Testis (tissue), 3 donors: ENCODE measurements around the gene FRAS1. TPM values are rescaled to one million over a fixed set of nuclear protein-coding genes. Genes with fewer than 3 reads are reported as not detected.

Source experiments
- DNase-seq: peaks from one replicate; pipeline ENCODE4 v3.0.0-alpha.2; 2019
- H3K27ac ChIP-seq, 2 donors: fragments of 200-600 bp; sonication (generic); one replicate each; pipeline ENCODE4 v1.5.1; 2019
- H3K27me3 ChIP-seq: fragments of 200-600 bp; sonication (generic); one replicate; pipeline ENCODE4 v1.5.1; 2019
- H3K36me3 ChIP-seq: fragments of 200-600 bp; sonication (generic); one replicate; pipeline ENCODE4 v1.5.1; 2017; ENCODE audit warnings: low read depth; ENCODE audit errors: missing control alignments
- H3K4me1 ChIP-seq: fragments of 200-600 bp; sonication (generic); one replicate; pipeline ENCODE4 v1.5.1; 2019
- H3K4me3 ChIP-seq, 2 donors: fragments of 200-600 bp; sonication (generic); one replicate each; pipeline ENCODE4 v1.5.1; 2017 to 2019
- H3K9me3 ChIP-seq: fragments of 200-600 bp; sonication (generic); one replicate; pipeline ENCODE4 v1.5.1; 2017
- POLR2A ChIP-seq: fragments of 450-650 bp; IDR thresholded peaks from one replicate; pipeline ENCODE4 v1.6.1; 2017; ENCODE audit warnings: antibody characterized with exemption, mild to moderate bottlenecking, moderate library complexity
- WGBS, 2 donors: methylation state at CpG; one replicate each; pipeline ENCODE4 v1.1.5; 2018; 5-methylcytosine and 5-hydroxymethylcytosine counted together
- intact Hi-C: fragments of 100-400 bp; cut with DNase I; formaldehyde crosslinking; loops from one replicate; pipeline ENCODE4 v1.15.1; 2023; ENCODE audit warnings: low total_unique reads
- polyA plus RNA-seq: library from polyadenylated mRNA; stranded (reverse); fragments of 350-450 nt; fragmentation: Illumina TruSeq; extraction: RNeasy Lipid Tissue Mini Kit (QIAGEN cat#74804); gene quantifications from one replicate; pipeline ENCODE4 v1.2.3, GENCODE V29; 2014; ENCODE audit warnings: low read depth, low replicate concordance; ENCODE audit not compliant: insufficient read depth
- total RNA-seq, 2 donors: library from RNA; depleted of rRNA; stranded (reverse); fragments of >200 nt; gene quantifications; one replicate each; pipeline ENCODE4 v1.2.3, GENCODE V29; 2016
- TF ChIP-seq, protein P1 (sequence below), 3 experiments: fragments of 450-650 bp in 2 of 3; fragments of 200-600 bp in 1 of 3; sonication (generic) in 1 of 3; IDR thresholded peaks; one replicate each; pipeline ENCODE4 v1.5.1; 2016 to 2019; ENCODE audit warnings: antibody characterized with exemption in 3 of 3, mild to moderate bottlenecking in 2 of 3, moderate library complexity in 1 of 3

Gene FRAS1
- total and polyA plus RNA-seq, 3 donors from 2014 or later, result 2.2 to 3.7 (median 3.5) TPM

DNA sequence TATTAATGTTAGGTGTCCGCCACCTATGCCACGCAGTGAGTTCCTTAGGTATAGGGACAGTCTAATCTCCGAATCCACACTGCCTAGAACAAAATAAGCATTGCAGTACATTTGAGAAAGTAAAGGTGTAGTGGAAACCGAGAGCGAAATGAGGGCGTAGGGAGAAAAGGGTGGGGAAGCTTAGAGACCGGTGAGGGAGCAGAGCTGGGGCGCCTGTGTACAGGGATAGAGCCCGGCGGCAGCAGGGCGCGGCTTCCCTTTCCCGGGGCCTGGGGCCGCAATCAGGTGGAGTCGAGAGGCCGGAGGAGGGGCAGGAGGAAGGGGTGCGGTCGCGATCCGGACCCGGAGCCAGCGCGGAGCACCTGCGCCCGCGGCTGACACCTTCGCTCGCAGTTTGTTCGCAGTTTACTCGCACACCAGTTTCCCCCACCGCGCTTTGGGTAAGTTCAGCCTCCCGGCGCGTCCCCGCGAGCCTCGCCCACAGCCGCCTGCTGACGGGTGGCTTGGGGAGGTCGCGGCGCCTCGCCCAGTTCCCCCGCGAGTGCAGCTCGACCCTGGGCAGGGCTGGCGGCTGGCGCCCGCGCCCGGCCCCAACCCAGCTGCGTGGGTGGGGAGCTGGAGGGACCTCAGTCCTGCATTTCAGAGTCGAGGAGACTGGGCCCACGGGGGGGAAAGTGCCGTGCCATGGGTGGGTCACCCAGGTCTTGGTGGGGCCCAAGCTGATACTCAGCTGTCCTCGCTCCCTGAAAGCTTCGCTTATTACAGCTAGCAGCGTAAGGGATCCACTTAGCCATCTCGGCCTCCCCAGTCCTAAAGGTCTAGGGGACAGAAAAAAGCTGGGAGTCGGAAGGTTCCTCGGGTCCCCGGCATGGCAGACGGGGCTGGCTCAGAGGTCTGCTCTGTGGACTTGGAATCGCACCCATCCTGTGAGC, 494.6 kb downstream of the FRAS1 start, which contains the start of gene ANXA3:
TSS of gene ANXA3 (plus strand) at position 351 of the 932 bp plus-strand sequence. CDS start 2,704 bp downstream, outside the sequence.
- intact Hi-C loops, result no loop called here
- no peak for DNase-seq
- Histone ChIP-seq H3K27me3 (no peaks in the 10 kb centered on the region), H3K4me1 (no peaks in the 10 kb centered on the region), H3K9me3 (no peaks in the 10 kb centered on the region), H3K36me3 (no peaks in the 10 kb centered on the region), H3K27ac (no peak within 1 kb of the TSS), H3K4me3 (peak within 1 kb of the TSS; percentile 20 to 63)
- TF ChIP-seq, protein P1, sequence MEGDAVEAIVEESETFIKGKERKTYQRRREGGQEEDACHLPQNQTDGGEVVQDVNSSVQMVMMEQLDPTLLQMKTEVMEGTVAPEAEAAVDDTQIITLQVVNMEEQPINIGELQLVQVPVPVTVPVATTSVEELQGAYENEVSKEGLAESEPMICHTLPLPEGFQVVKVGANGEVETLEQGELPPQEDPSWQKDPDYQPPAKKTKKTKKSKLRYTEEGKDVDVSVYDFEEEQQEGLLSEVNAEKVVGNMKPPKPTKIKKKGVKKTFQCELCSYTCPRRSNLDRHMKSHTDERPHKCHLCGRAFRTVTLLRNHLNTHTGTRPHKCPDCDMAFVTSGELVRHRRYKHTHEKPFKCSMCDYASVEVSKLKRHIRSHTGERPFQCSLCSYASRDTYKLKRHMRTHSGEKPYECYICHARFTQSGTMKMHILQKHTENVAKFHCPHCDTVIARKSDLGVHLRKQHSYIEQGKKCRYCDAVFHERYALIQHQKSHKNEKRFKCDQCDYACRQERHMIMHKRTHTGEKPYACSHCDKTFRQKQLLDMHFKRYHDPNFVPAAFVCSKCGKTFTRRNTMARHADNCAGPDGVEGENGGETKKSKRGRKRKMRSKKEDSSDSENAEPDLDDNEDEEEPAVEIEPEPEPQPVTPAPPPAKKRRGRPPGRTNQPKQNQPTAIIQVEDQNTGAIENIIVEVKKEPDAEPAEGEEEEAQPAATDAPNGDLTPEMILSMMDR (IDR thresholded peaks at IDR 0.05), result no peak
- no peak for TF ChIP-seq POLR2A
- WGBS, 2 donors, result 10 to 15% methylated on average over 40 to 65 of the region's 65 CpGs

DNA sequence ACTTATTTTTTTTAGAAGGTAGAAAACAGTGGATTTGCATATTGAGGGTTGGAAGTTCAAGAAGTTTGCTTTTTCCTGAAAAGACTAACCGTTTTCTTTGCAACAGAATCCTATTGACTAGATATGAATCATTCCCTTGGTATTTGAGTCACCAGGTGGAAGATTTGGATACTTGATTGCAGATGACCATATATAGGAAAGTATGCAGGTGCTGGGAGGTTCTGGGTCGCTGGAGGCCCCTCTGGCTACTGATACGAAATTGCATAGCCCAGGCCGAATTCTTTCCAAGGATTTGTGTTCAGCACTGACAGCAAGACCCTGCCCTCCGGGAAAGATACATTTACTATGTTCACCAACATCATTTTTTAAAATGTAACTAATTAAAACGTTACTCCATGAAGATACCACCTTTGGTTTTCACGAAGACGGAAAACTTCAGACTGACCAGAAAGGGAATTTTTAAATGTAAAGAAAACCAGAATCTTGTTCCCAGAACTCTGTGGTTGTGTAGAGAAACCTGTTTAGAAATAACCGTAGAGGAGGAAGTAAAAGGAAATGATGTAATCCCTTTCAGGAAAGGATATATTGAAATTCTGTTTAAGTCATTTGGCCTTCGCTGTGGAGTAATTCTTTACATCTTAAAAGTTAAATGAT, 495.4 kb downstream of the FRAS1 start:
- WGBS, 2 donors, result 37 to 58% methylated on average over 10 of the region's 10 CpGs
- TF ChIP-seq, protein P1 (IDR thresholded peaks at IDR 0.05), result no peak
- no peak for TF ChIP-seq POLR2A
- intact Hi-C loops, result no loop called here

DNA sequence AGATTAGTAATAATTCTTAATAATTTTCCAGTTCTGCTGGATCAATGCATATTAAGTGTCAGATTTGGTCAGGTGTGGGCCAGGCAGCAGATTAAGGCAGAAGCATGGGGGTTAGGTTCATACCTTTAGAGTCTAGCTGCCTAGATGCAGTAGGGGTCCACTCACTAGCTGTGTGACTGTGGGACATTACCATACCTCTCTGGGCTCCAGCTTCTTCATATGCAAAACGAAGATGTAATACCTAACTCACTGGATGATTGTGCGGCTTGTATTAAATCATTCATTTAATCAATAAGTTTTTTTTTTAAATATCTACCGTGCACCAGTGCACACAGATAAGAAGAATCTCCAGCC, 495.9 kb downstream of the FRAS1 start:
- Histone ChIP-seq H3K4me1 (no peaks in the 10 kb centered on the region), H3K9me3 (no peaks in the 10 kb centered on the region), H3K27me3 (no peaks in the 10 kb centered on the region), H3K27ac (no peak overlapping the region), H3K36me3 (no peaks in the 10 kb centered on the region), H3K4me3 (no peak overlapping the region)
- TF ChIP-seq, protein P1 (IDR thresholded peaks at IDR 0.05), result no peak
- TF ChIP-seq POLR2A, result no peak
- intact Hi-C loops, result no loop called here
- no peak for DNase-seq
- WGBS, 2 donors, result 78 to 80% methylated on average over 3 of the region's 3 CpGs

More for the DNA sequence above, 495.4 kb downstream of the FRAS1 start:
- DNase-seq, result no peak
- no peaks in the 10 kb centered on the region for H3K27me3 ChIP-seq
- no peaks in the 10 kb centered on the region for H3K9me3 ChIP-seq
- peak overlapping the region in 1 of 2 donors; percentile 63 for H3K4me3 ChIP-seq
- H3K36me3 ChIP-seq, result no peaks in the 10 kb centered on the region
- H3K27ac ChIP-seq, result no peak overlapping the region
- no peaks in the 10 kb centered on the region for H3K4me1 ChIP-seq

DNA sequence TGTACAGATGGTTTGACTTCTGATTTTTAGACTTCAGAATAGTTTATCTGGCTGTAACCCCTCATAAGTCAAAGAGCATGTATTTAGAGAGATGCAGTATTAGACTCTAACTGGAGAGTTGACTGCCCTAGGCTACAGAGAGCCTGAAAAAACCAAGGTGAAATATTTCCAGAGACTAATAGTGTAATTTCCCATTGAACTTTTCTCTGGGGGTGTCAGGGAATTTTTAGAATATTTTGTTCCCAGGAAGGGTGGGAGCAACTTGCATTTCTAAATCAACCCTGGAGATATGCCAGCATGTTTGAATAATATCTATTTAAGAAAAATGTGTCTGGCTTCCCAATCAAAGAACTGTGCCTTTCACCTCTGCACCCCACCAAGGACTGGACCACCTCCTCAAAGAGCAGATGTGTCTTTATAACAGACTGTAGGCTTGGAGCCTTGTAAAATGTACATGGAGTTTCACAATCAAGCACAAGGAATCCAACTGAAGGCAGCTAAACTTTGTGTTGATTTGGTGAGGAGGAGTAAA, 496.5 kb downstream of the FRAS1 start:
- H3K36me3 ChIP-seq, result no peaks in the 10 kb centered on the region
- no peaks in the 10 kb centered on the region for H3K4me1 ChIP-seq
- no peak for TF ChIP-seq POLR2A
- TF ChIP-seq, protein P1 (IDR thresholded peaks at IDR 0.05), result no peak
- H3K27me3 ChIP-seq, result no peaks in the 10 kb centered on the region
- intact Hi-C loops, result no loop called here
- no peak overlapping the region for H3K4me3 ChIP-seq
- H3K9me3 ChIP-seq, result no peaks in the 10 kb centered on the region
- DNase-seq, result no peak
- H3K27ac ChIP-seq, result no peak overlapping the region
